Activated CD8-positive, alpha-beta T cell treated with anti-CD3 and anti-CD28 coated beads for 36 hours (primary cell): ENCODE results near the gene PNMA1. TPM values are rescaled to one million over a fixed set of nuclear protein-coding genes. Genes with fewer than 3 reads are reported as not detected.
A peak's percentile ranks its signal among the peaks of the same experiment; 100 is the strongest.

Source experiments
- ATAC-seq: fragments of 200-7000 bp; cut with Tn5 transposase; one replicate; pipeline ENCODE4 v1.10.0; 2021; ENCODE audit warnings: mild to moderate bottlenecking, moderate library complexity
- CTCF ChIA-PET: fragments of 350-600 bp; sonication (Branson Sonifier 250); formaldehyde crosslinking; loops from one replicate; lab custom pipeline; 2021; ENCODE audit warnings: antibody characterized with exemption; lab: Charles Lee
- POLR2A ChIA-PET: fragments of 350-600 bp; sonication (Branson Sonifier 250); formaldehyde crosslinking; loops from one replicate; lab custom pipeline; 2021; ENCODE audit warnings: antibody characterized with exemption; lab: Charles Lee
- DNase-seq: peaks from one replicate; pipeline ENCODE4 v3.0.0-alpha.2; 2020
- H3K27ac Mint-ChIP-seq: one replicate; pipeline ENCODE4 v1.8.0; 2021; ENCODE audit warnings: mild to moderate bottlenecking, mixed read lengths
- H3K27me3 Mint-ChIP-seq: one replicate; pipeline ENCODE4 v1.8.0; 2021; ENCODE audit warnings: mixed read lengths
- H3K36me3 Mint-ChIP-seq: one replicate; pipeline ENCODE4 v1.8.0; 2021; ENCODE audit warnings: low read depth, mixed read lengths
- H3K4me1 Mint-ChIP-seq: one replicate; pipeline ENCODE4 v1.8.0; 2021; ENCODE audit warnings: low read depth, mixed read lengths
- H3K4me3 Mint-ChIP-seq: one replicate; pipeline ENCODE4 v1.8.0; 2021; ENCODE audit warnings: mild to moderate bottlenecking, moderate library complexity, mixed read lengths
- H3K9me3 Mint-ChIP-seq: one replicate; pipeline ENCODE4 v1.8.0; 2021; ENCODE audit warnings: mixed read lengths
- intact Hi-C: fragments of 100-400 bp; cut with micrococcal nuclease; formaldehyde crosslinking; loops from one replicate; pipeline ENCODE4 v1.10.0; 2022
- total RNA-seq, 2 experiments: library from RNA; stranded (reverse); gene quantifications; one replicate each; pipeline ENCODE4 v1.2.3, GENCODE V29; 2021
- TF ChIP-seq, protein P1 (sequence below): fragments of 200-600 bp; IDR thresholded peaks from one replicate; pipeline ENCODE4 v1.8.0; 2022; ENCODE audit warnings: antibody characterized with exemption, mild to moderate bottlenecking

The PNMA1 gene
- total RNA-seq, 2 experiments from 2014 or later = 22.9 to 24.1 TPM

DNA sequence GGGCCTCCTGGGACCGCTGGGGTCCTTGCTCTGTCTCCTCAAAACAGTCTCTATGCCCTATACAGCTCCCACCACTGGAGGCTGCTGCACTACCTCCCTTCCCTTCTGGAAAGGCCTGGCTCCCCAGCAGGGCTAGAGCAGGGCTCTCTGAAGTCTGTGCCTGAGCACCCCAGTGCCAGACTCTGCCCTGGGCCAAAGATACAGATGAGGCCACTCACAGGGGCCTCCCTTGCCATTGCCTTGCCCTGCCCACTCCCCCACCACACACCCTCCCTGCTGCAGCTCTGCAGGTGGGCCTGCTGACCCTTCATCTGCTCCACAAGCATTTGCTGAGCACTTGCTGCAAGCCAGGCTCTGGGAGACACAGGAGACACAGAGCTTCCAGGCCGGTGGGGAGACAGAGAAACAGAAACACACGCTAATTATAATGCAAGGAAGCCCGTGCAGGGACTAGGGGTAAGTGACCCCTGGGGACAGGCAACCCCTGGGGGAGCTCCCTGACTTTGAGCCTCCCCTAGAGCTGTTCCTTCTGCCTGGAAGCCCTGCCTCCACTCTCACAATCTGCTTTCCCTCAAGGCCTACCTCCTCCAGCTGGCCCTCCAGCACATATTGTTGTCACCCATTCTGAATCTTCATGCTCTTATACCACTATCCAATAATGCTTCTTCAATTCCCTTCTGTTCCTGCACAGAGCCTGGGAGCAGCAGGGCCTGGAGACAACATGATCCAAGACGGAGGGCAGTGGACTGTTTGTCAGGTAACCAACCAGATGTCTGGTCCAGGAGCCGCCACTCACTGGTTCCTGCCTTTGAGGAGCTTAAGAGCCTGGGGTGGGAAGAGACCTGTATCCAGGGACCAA, 32.6 kb upstream of the PNMA1 start:
- no peak for DNase-seq
- Mint-ChIP-seq H3K9me3 (no peaks in the 10 kb centered on the region), H3K36me3 (peaks cover 17% of the 10 kb centered on the region), H3K27me3 (no peaks in the 10 kb centered on the region), H3K27ac (peak overlapping the region; percentile 17), H3K4me1 (peaks cover 100% of the 10 kb centered on the region), H3K4me3 (no peak overlapping the region)
- ChIA-PET CTCF (interaction anchor here (7.7 to 8.7 kb wide), 3 partner anchors 9 to 80 kb away, joined by 63 to 123 read pairs (median 102); a partner anchor contains a TSS), POLR2A (interaction anchor here (8.9 to 12.2 kb wide), 2 partner anchors 9 to 40 kb away, joined by 59 to 236 read pairs; a partner anchor contains a TSS)
- TF ChIP-seq, protein P1, sequence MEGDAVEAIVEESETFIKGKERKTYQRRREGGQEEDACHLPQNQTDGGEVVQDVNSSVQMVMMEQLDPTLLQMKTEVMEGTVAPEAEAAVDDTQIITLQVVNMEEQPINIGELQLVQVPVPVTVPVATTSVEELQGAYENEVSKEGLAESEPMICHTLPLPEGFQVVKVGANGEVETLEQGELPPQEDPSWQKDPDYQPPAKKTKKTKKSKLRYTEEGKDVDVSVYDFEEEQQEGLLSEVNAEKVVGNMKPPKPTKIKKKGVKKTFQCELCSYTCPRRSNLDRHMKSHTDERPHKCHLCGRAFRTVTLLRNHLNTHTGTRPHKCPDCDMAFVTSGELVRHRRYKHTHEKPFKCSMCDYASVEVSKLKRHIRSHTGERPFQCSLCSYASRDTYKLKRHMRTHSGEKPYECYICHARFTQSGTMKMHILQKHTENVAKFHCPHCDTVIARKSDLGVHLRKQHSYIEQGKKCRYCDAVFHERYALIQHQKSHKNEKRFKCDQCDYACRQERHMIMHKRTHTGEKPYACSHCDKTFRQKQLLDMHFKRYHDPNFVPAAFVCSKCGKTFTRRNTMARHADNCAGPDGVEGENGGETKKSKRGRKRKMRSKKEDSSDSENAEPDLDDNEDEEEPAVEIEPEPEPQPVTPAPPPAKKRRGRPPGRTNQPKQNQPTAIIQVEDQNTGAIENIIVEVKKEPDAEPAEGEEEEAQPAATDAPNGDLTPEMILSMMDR = no peak
- intact Hi-C loops = no loop called here
- ATAC-seq = no peak

GRCh38 chr14:73745571-73746519, 31.7 kb upstream of the PNMA1 start:
- Mint-ChIP-seq H3K4me1 (peaks cover 100% of the 10 kb centered on the region), H3K36me3 (peaks cover 12% of the 10 kb centered on the region), H3K9me3 (no peaks in the 10 kb centered on the region), H3K27me3 (no peaks in the 10 kb centered on the region), H3K27ac (peak overlapping the region; percentile 87), H3K4me3 (no peak overlapping the region)
- ChIA-PET CTCF (interaction anchor here (7.7 to 8.7 kb wide), 3 partner anchors 10 to 80 kb away, joined by 63 to 123 read pairs (median 102); a partner anchor contains a TSS), POLR2A (interaction anchor here (0.9 to 12.2 kb wide), 3 partner anchors 10 to 41 kb away, joined by 3 to 236 read pairs (median 59); a partner anchor contains a TSS)
- ATAC-seq = no peak
- TF ChIP-seq, protein P1 = no peak
- no peak for DNase-seq
- intact Hi-C loops = no loop called here

DNA sequence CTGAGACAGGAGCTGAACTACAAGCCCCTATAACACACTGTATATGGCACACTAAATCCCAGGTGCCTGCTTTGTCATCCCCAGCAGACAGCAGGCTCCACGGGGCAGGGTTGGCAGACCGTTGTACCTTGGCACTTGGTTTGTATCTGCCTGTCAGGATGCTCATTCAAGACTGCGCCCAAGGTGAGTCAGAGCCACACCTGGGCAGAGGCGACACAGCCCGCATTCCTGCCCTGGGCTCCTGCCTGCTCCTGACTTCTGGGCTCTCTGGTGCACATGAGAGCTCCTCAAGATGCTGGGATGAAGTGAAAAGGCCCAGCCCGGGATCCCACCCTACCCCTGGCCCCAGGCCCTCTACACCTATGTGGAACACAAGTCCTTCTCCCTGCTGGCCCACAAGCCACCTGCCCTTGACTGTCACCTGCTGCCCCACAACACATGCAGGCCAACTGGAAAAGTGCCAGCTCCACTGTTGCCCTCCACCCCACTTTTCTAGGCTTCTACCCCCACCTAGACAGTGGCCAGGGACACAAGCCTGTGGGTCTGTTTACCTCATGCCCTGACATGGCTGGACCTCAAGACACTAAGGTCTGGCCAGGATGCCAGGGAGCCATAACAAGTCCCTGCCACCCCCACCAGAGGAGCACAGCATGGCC, 30.8 kb upstream of the PNMA1 start:
- Mint-ChIP-seq H3K27ac (peak overlapping the region; percentile 98), H3K36me3 (peaks cover 10% of the 10 kb centered on the region), H3K4me1 (peaks cover 100% of the 10 kb centered on the region), H3K9me3 (no peaks in the 10 kb centered on the region), H3K27me3 (no peaks in the 10 kb centered on the region), H3K4me3 (peak overlapping the region; percentile 74)
- ChIA-PET CTCF (interaction anchor here (1.0 to 8.7 kb wide), 4 partner anchors 11 to 81 kb away, joined by 4 to 123 read pairs (median 82); a partner anchor contains a TSS), POLR2A (interaction anchor here (8.9 to 12.2 kb wide), 2 partner anchors 11 to 42 kb away, joined by 59 to 236 read pairs; a partner anchor contains a TSS)
- ATAC-seq (no peak), DNase-seq (no peak)
- TF ChIP-seq, protein P1 = no peak
- intact Hi-C loops = loop anchor here (5.0 kb wide), 1 partner anchor 82 kb away; no protein-coding TSS in a partner anchor

GRCh38 chr14:73744175-73744867, 30.1 kb upstream of the PNMA1 start:
- Mint-ChIP-seq H3K4me3 (peak overlapping the region; percentile 74), H3K9me3 (no peaks in the 10 kb centered on the region), H3K27ac (peak overlapping the region; percentile 98), H3K4me1 (peaks cover 96% of the 10 kb centered on the region), H3K36me3 (peaks cover 13% of the 10 kb centered on the region), H3K27me3 (no peaks in the 10 kb centered on the region)
- DNase-seq = no peak
- POLR2A ChIA-PET = interaction anchor here (8.9 to 12.2 kb wide), 2 partner anchors 12 to 42 kb away, joined by 59 to 236 read pairs; a partner anchor contains a TSS
- intact Hi-C loops = loop anchor here (5.0 kb wide), 1 partner anchor 83 kb away; no protein-coding TSS in a partner anchor
- TF ChIP-seq, protein P1 = no peak
- ATAC-seq = no peak
- CTCF ChIA-PET = interaction anchor here (1.0 to 8.7 kb wide), 4 partner anchors 11 to 82 kb away, joined by 4 to 123 read pairs (median 82); a partner anchor contains a TSS
